ENCODE data around the gene PLCL2. TPM values are rescaled to one million over a fixed set of nuclear protein-coding genes. Genes with fewer than 3 reads are reported as not detected.

PLCL2 gene
- total and polyA plus RNA-seq, 9 donors: 12.6 to 54.2 (median 24.7) TPM

GRCh38 chr3:16927485-16927884 is 42.7 kb downstream of the PLCL2 start:
- Histone ChIP-seq H3K4me1 (ENCODE audit: insufficient read depth) (peaks cover 15% of the 10 kb centered on the region), H3K27me3 (no peaks in the 10 kb centered on the region), H3K9me3 (no peaks in the 10 kb centered on the region), H3K4me3 (no peak overlapping the region), H3K27ac (no peak overlapping the region), H3K36me3 (no peaks in the 10 kb centered on the region)
- WGBS, 3 donors: 94 to 98% (median 96%) methylated on average over 1 of the region's 1 CpG
- DNase-seq: no peak
- intact Hi-C loops (cut with DNase I): no loop called here
- TF ChIP-seq POLR2A (IDR thresholded peaks at IDR 0.05) (no peak), EP300 (IDR thresholded peaks at IDR 0.05) (no peak)

GRCh38 chr3:16928386-16929132 is 43.8 kb downstream of the PLCL2 start:
- DNase-seq: no peak
- Histone ChIP-seq H3K9me3 (no peaks in the 10 kb centered on the region), H3K27ac (no peak overlapping the region), H3K36me3 (no peaks in the 10 kb centered on the region), H3K4me1 (ENCODE audit: insufficient read depth) (peaks cover 11% of the 10 kb centered on the region), H3K4me3 (no peak overlapping the region), H3K27me3 (no peaks in the 10 kb centered on the region)
- intact Hi-C loops (cut with DNase I): no loop called here
- no peak for TF ChIP-seq POLR2A (IDR thresholded peaks at IDR 0.05)
- no peak for TF ChIP-seq EP300 (IDR thresholded peaks at IDR 0.05)
- WGBS, 3 donors: 25 to 39% (median 29%) methylated on average over 4 to 5 of the region's 8 CpGs

- intact Hi-C loops (cut with DNase I): no loop called here
- 14 to 21% (median 20%) methylated on average over 2 of the region's 2 CpGs for WGBS, 3 donors
These were observed 44.6 kb downstream of the PLCL2 start for GRCh38 chr3:16929311-16929710.

GRCh38 chr3:16932877-16933276 is 48.1 kb downstream of the PLCL2 start:
- 27 to 38% (median 30%) methylated on average over 7 of the region's 7 CpGs for WGBS, 3 donors
- H3K27ac ChIP-seq: peak overlapping the region in 1 of 2 donors; percentile 29
- H3K9me3 ChIP-seq: no peaks in the 10 kb centered on the region
- H3K4me3 ChIP-seq: no peak overlapping the region
- DNase-seq: no peak
- H3K4me1 ChIP-seq (ENCODE audit: insufficient read depth): peaks cover 17% of the 10 kb centered on the region
- no peaks in the 10 kb centered on the region for H3K27me3 ChIP-seq
- no peak for TF ChIP-seq CTCF (IDR thresholded peaks at IDR 0.05)
- TF ChIP-seq POLR2A (IDR thresholded peaks at IDR 0.05): no peak
- TF ChIP-seq EP300 (IDR thresholded peaks at IDR 0.05): no peak
- H3K36me3 ChIP-seq: no peaks in the 10 kb centered on the region
- intact Hi-C loops (cut with DNase I): no loop called here

More at GRCh38 chr3:16929311-16929710, 44.6 kb downstream of the PLCL2 start:
- TF ChIP-seq EP300 (IDR thresholded peaks at IDR 0.05): no peak
- TF ChIP-seq POLR2A (IDR thresholded peaks at IDR 0.05): no peak
- no peak for TF ChIP-seq CTCF (IDR thresholded peaks at IDR 0.05)
- H3K4me1 ChIP-seq (ENCODE audit: insufficient read depth): peaks cover 14% of the 10 kb centered on the region
- no peak for DNase-seq
- H3K27ac ChIP-seq: no peak overlapping the region
- H3K36me3 ChIP-seq: no peaks in the 10 kb centered on the region
- H3K4me3 ChIP-seq: no peak overlapping the region
- H3K9me3 ChIP-seq: no peaks in the 10 kb centered on the region
- H3K27me3 ChIP-seq: no peaks in the 10 kb centered on the region

- no peaks in the 10 kb centered on the region for H3K36me3 ChIP-seq
- H3K9me3 ChIP-seq: no peaks in the 10 kb centered on the region
- no peak overlapping the region for H3K4me3 ChIP-seq
- H3K27ac ChIP-seq: no peak overlapping the region
- H3K4me1 ChIP-seq (ENCODE audit: insufficient read depth): peaks cover 9% of the 10 kb centered on the region
- TF ChIP-seq CTCF (IDR thresholded peaks at IDR 0.05): no peak
- TF ChIP-seq EP300 (IDR thresholded peaks at IDR 0.05): no peak
- no peak for TF ChIP-seq POLR2A (IDR thresholded peaks at IDR 0.05)
- no peak for DNase-seq
- no peaks in the 10 kb centered on the region for H3K27me3 ChIP-seq
- 22 to 51% (median 36%) methylated on average over 1 of the region's 1 CpG for WGBS, 3 donors
- intact Hi-C loops (cut with DNase I): loop anchor here in 1 of 4 donors (2.0 kb wide), 1 partner anchor 25 kb away; no protein-coding TSS in a partner anchor
These were observed 51.0 kb downstream of the PLCL2 start for GRCh38 chr3:16935781-16936180.

All from ovary (tissue), 9 donors.